Motor neuron (in vitro differentiated cells): Measurements from ENCODE around the gene DDX23. TPM values are rescaled to one million over a fixed set of nuclear protein-coding genes. Genes with fewer than 3 reads are reported as not detected.

Experiments used
- ATAC-seq, 8 experiments: fragments of 200-7000 bp; cut with Tn5 transposase; replicated peaks in 6 of 8; 2 replicates each; pipeline ENCODE4 v1.8.0; 2021; ENCODE audit warnings: mild to moderate bottlenecking in 8 of 8, moderate library complexity in 8 of 8
- H3K27ac ChIP-seq, 2 donors: fragments of 250-450 bp; sonication (Bioruptor Pico); 2 replicates each; pipeline ENCODE4 v1.9.0; 2021; ENCODE audit warnings: antibody characterized with exemption in 2 of 2, mild to moderate bottlenecking in 2 of 2, moderate library complexity in 1 of 2
- H3K4me1 ChIP-seq, 2 donors: fragments of 250-450 bp; sonication (Bioruptor Pico); replicated peaks in 1 of 2; 2 replicates each; pipeline ENCODE4 v1.6.1; 2021; ENCODE audit warnings: antibody characterized with exemption in 2 of 2, mild to moderate bottlenecking in 2 of 2, moderate library complexity in 1 of 2
- H3K4me3 ChIP-seq, 5 donors: fragments of 250-450 bp; sonication (Bioruptor Pico); 2 replicates each; pipeline ENCODE4 v1.9.0; 2021; ENCODE audit warnings: antibody characterized with exemption in 5 of 5, mild to moderate bottlenecking in 5 of 5, moderate library complexity in 4 of 5
- WGBS, 10 experiments: fragments of 450-650 bp; shearing (Covaris generic); methylation state at CpG; one replicate each; pipeline ENCODE4 v1.0.0; 2022; 5-methylcytosine and 5-hydroxymethylcytosine counted together
- in situ Hi-C, 9 experiments: fragments of 400-800 bp; cut with MboI; loops; one replicate each; pipeline ENCODE4 v1.15.0; 2021; ENCODE audit warnings: low sequenced_read_pairs in 9 of 9, low pct_unique_long_range_greater_than_20kb in 2 of 9; ENCODE audit not compliant: unreplicated experiment in 9 of 9
- total RNA-seq, 8 experiments: library from RNA; unstranded; fragments of 300-600 nt; gene quantifications; 2 replicates each; pipeline versions ENCODE4 v1.2.3 to v1.2.4, GENCODE V29; 2022

Gene DDX23
- total RNA-seq, 8 experiments from 2014 or later = 31.8 to 94.8 (median 54.2) TPM

- peak in 1 of 8 experiments; percentile 6 for ATAC-seq
- Histone ChIP-seq H3K27ac (no peak overlapping the region), H3K4me1 (no peaks in the 10 kb centered on the region), H3K4me3 (no peak overlapping the region)
- in situ Hi-C loops = no loop called here
- 52 to 100% (median 90%) methylated on average over 1 to 5 of the region's 8 CpGs; no CpG with 5 or more reads in 3 of the 10 experiments for WGBS, 10 experiments
Measured at GRCh38 chr12:48827026-48827425, 24.9 kb downstream of the DDX23 start.

GRCh38 chr12:48826209-48826855, 25.6 kb downstream of the DDX23 start:
- ATAC-seq = no peak
- in situ Hi-C loops = no loop called here
- WGBS, 10 experiments = 73 to 90% (median 78%) methylated on average over 2 to 9 of the region's 15 CpGs; no CpG with 5 or more reads in 5 of the 10 experiments

GRCh38 chr12:48824905-48825304, 27.1 kb downstream of the DDX23 start:
- H3K27ac ChIP-seq = no peak overlapping the region
- in situ Hi-C loops = no loop called here
- WGBS, 10 experiments = 100% methylated on average over 1 to 3 of the region's 4 CpGs; no CpG with 5 or more reads in 7 of the 10 experiments
- no peak for ATAC-seq
- peaks cover 0 to 3% of the 10 kb centered on the region in 2 donors for H3K4me1 ChIP-seq
- H3K4me3 ChIP-seq = no peak overlapping the region

More at GRCh38 chr12:48826209-48826855, 25.6 kb downstream of the DDX23 start:
- no peak overlapping the region for H3K4me3 ChIP-seq
- H3K27ac ChIP-seq = no peak overlapping the region
- H3K4me1 ChIP-seq = no peaks in the 10 kb centered on the region

- no peak for ATAC-seq
- in situ Hi-C loops = no loop called here
- H3K4me3 ChIP-seq = no peak overlapping the region
- H3K4me1 ChIP-seq = peaks cover 0 to 9% of the 10 kb centered on the region in 2 donors
- H3K27ac ChIP-seq = no peak overlapping the region
- 67 to 94% (median 82%) methylated on average over 1 to 11 of the region's 12 CpGs; no CpG with 5 or more reads in 6 of the 10 experiments for WGBS, 10 experiments
Measured at GRCh38 chr12:48824112-48824511, 27.9 kb downstream of the DDX23 start.

- 43 to 100% (median 82%) methylated on average over 1 to 6 of the region's 11 CpGs; no CpG with 5 or more reads in 4 of the 10 experiments for WGBS, 10 experiments
- Histone ChIP-seq H3K4me1 (peaks cover 0 to 9% of the 10 kb centered on the region in 2 donors), H3K27ac (no peak overlapping the region), H3K4me3 (no peak overlapping the region)
- no peak for ATAC-seq
- in situ Hi-C loops = no loop called here
Measured at GRCh38 chr12:48823281-48823680, 28.7 kb downstream of the DDX23 start.

- Histone ChIP-seq H3K4me1 (peaks cover 0 to 9% of the 10 kb centered on the region in 2 donors), H3K4me3 (no peak overlapping the region), H3K27ac (no peak overlapping the region)
- in situ Hi-C loops = no loop called here
- 67% methylated on average over 1 of the region's 2 CpGs; no CpG with 5 or more reads in 9 of the 10 experiments for WGBS, 10 experiments
- ATAC-seq = no peak
Measured at GRCh38 chr12:48822711-48823110, 29.3 kb downstream of the DDX23 start.

- WGBS, 10 experiments = 40 to 100% (median 89%) methylated on average over 1 to 3 of the region's 5 CpGs; no CpG with 5 or more reads in 3 of the 10 experiments
- peaks cover 4 to 14% of the 10 kb centered on the region in 2 donors for H3K4me1 ChIP-seq
- ATAC-seq = no peak
- no peak overlapping the region for H3K27ac ChIP-seq
- in situ Hi-C loops = no loop called here
- H3K4me3 ChIP-seq = no peak overlapping the region
Measured at GRCh38 chr12:48822139-48822538, 29.8 kb downstream of the DDX23 start.

GRCh38 chr12:48819986-48820725, 31.8 kb downstream of the DDX23 start:
- peak overlapping the region in 1 of 5 donors; percentile 55 for H3K4me3 ChIP-seq
- ATAC-seq = no peak
- WGBS, 10 experiments = 33 to 100% (median 76%) methylated on average over 1 to 2 of the region's 5 CpGs; no CpG with 5 or more reads in 4 of the 10 experiments
- peaks cover 21 to 27% of the 10 kb centered on the region in 2 donors for H3K4me1 ChIP-seq
- in situ Hi-C loops = no loop called here
- H3K27ac ChIP-seq = no peak overlapping the region

GRCh38 chr12:48818831-48819590, 33.0 kb downstream of the DDX23 start:
- in situ Hi-C loops = no loop called here
- no peak for ATAC-seq
- peaks cover 21 to 27% of the 10 kb centered on the region in 2 donors for H3K4me1 ChIP-seq
- 46 to 100% methylated on average over 3 to 5 of the region's 37 CpGs; no CpG with 5 or more reads in 8 of the 10 experiments for WGBS, 10 experiments
- H3K4me3 ChIP-seq = peak overlapping the region; percentile 46 to 72 (median 65)
- peak overlapping the region; percentile 51 to 65 for H3K27ac ChIP-seq

- WGBS, 10 experiments = 0 to 6% methylated on average over 3 to 6 of the region's 79 CpGs; no CpG with 5 or more reads in 8 of the 10 experiments
- Histone ChIP-seq H3K27ac (peak within 1 kb of the TSS; percentile 51 to 65), H3K4me3 (peak within 1 kb of the TSS; percentile 46 to 72 (median 65)), H3K4me1 (peaks cover 21 to 27% of the 10 kb centered on the region in 2 donors)
- peak; percentile 10 to 74 (median 64) for ATAC-seq
- in situ Hi-C loops = no loop called here
Measured at GRCh38 chr12:48817873-48818830, 33.8 kb downstream of the DDX23 start, which contains the start of gene CACNB3. TSS of gene CACNB3 (plus strand) at chr12:48818496. CDS start at chr12:48818930, 434 bp downstream.

- H3K27ac ChIP-seq = no peak overlapping the region
- ATAC-seq = no peak
- H3K4me1 ChIP-seq = peaks cover 21 to 27% of the 10 kb centered on the region in 2 donors
- WGBS, 10 experiments = 0 to 100% (median 75%) methylated on average over 1 to 3 of the region's 3 CpGs; no CpG with 5 or more reads in 2 of the 10 experiments
- H3K4me3 ChIP-seq = peak overlapping the region; percentile 45 to 79 (median 54)
- in situ Hi-C loops = no loop called here
Measured at GRCh38 chr12:48816143-48816854, 35.7 kb downstream of the DDX23 start.
